Tongue (tissue), 2 donors: ENCODE results near the gene MEX3A. TPM values are rescaled to one million over a fixed set of nuclear protein-coding genes. Genes with fewer than 3 reads are reported as not detected.
"Not testable (repeated sequence)": the region's sequence is repeated elsewhere in the genome, so short reads cannot be mapped to it uniquely, and the experiment has no call there.

ENCODE experiments used
- DNase-seq: peaks from one replicate; pipeline ENCODE4 v3.0.0-alpha.2; 2015
- total RNA-seq: library from RNA; depleted of rRNA; stranded (reverse); fragments of >200 nt; gene quantifications from one replicate; pipeline ENCODE4 v1.2.3, GENCODE V29; 2014

Gene MEX3A
- total RNA-seq, 1 donor from 2014 or later = 4.0 TPM

GRCh38 chr1:156078728-156079127 lies 3.5 kb downstream of the MEX3A start:
- no peak for DNase-seq

GRCh38 chr1:156077430-156077760 lies 4.9 kb downstream of the MEX3A start:
- no peak for DNase-seq

GRCh38 chr1:156076609-156077429 lies 5.4 kb downstream of the MEX3A start:
- no peak for DNase-seq

- DNase-seq = no peak
Observed at GRCh38 chr1:156075775-156076204, 6.5 kb downstream of the MEX3A start.

- no peak for DNase-seq
Observed at GRCh38 chr1:156075162-156075561, 7.1 kb downstream of the MEX3A start.

- no peak for DNase-seq
Observed at GRCh38 chr1:156074661-156075060, 7.6 kb downstream of the MEX3A start.

- DNase-seq = no peak
Observed at GRCh38 chr1:156073740-156074139, 8.5 kb downstream of the MEX3A start.

- DNase-seq = no peak
Observed at GRCh38 chr1:156073110-156073687, 9.1 kb downstream of the MEX3A start.

- no peak for DNase-seq
Observed at GRCh38 chr1:156072251-156072650, 10.0 kb downstream of the MEX3A start.

- DNase-seq = not testable (repeated sequence)
Observed at GRCh38 chr1:156071332-156071816, 10.9 kb downstream of the MEX3A start.

GRCh38 chr1:156070548-156070947 lies 11.7 kb downstream of the MEX3A start:
- DNase-seq = peak; percentile 80

GRCh38 chr1:156069490-156070455 lies 12.5 kb downstream of the MEX3A start:
- DNase-seq = no peak

- DNase-seq = no peak
Observed at GRCh38 chr1:156067262-156067661, 15.0 kb downstream of the MEX3A start.

GRCh38 chr1:156065871-156066270 lies 16.4 kb downstream of the MEX3A start:
- no peak for DNase-seq

- DNase-seq = no peak
Observed at GRCh38 chr1:156065212-156065611, 17.1 kb downstream of the MEX3A start.

- no peak for DNase-seq
Observed at GRCh38 chr1:156064615-156065014, 17.6 kb downstream of the MEX3A start.

- no peak for DNase-seq
Observed at GRCh38 chr1:156063997-156064285, 18.3 kb downstream of the MEX3A start.

GRCh38 chr1:156062189-156062588 lies 20.1 kb downstream of the MEX3A start:
- DNase-seq = no peak

GRCh38 chr1:156060937-156061636 lies 21.2 kb downstream of the MEX3A start, which contains the start of gene RAB25:
RAB25 (plus strand) TSS chr1:156061160; CDS start chr1:156061401, 241 bp downstream.
- DNase-seq = peak; percentile 63

GRCh38 chr1:156056326-156056849 lies 25.9 kb downstream of the MEX3A start:
- no peak for DNase-seq

GRCh38 chr1:156055281-156056048 lies 26.8 kb downstream of the MEX3A start:
- no peak for DNase-seq
